GM12878 (cell line): ENCODE results near the gene IFIT2. TPM values are rescaled to one million over a fixed set of nuclear protein-coding genes. Genes with fewer than 3 reads are reported as not detected.
A peak's percentile ranks its signal among the peaks of the same experiment; 100 is the strongest.

Experiments
- ATAC-seq: fragments of 200-7000 bp; cut with Tn5 transposase; 3 replicates; pipeline ENCODE4 v1.9.1; 2020; ENCODE audit warnings: mild to moderate bottlenecking, moderate library complexity
- BruUV-seq: library from RNA; stranded (reverse); fragments of 400-500 nt; replicated peaks from 2 replicates; lab custom pipeline; 2021; lab: Mats Ljungman, UMichigan
- CTCF ChIA-PET: fragments of 300-600 bp; sonication (Branson Sonifier 250); formaldehyde crosslinking; extraction: SDS; loops from one replicate; lab custom pipeline; 2021; ENCODE audit warnings: inconsistent platforms; lab: Yijun Ruan, JAX
- POLR2A ChIA-PET: fragments of 350-600 bp; formaldehyde crosslinking; extraction: SDS; loops from one replicate; lab custom pipeline; 2021; ENCODE audit warnings: inconsistent platforms; lab: Charles Lee
- RAD21 ChIA-PET: fragments of 300-600 bp; sonication (Branson Sonifier 250); formaldehyde crosslinking; loops from one replicate; lab custom pipeline; 2023; ENCODE audit warnings: antibody characterized with exemption; ENCODE audit not compliant: unreplicated experiment; lab: Charles Lee
- SMC1A ChIA-PET: fragments of 300-600 bp; sonication (Branson Sonifier 250); formaldehyde crosslinking; loops from one replicate; lab custom pipeline; 2023; ENCODE audit not compliant: unreplicated experiment, uncharacterized antibody; lab: Charles Lee
- DNase-seq: peaks from one replicate; pipeline ENCODE4 v3.0.0-alpha.2; 2011; ENCODE audit warnings: low read depth, low spot score
- FAIRE-seq: peaks from 3 replicates; lab custom pipeline; 2011; peaks lifted over from hg19 to GRCh38; lab: Jason Lieb, UNC
- H2AFZ ChIP-seq: 2 replicates; pipeline ENCODE4 v1.6.0; 2011; ENCODE audit warnings: low read depth, low read length, control low read depth; ENCODE audit not compliant: control insufficient read depth
- H3K27ac ChIP-seq: 2 replicates; pipeline ENCODE4 v1.5.1; 2011; ENCODE audit warnings: control low read depth; ENCODE audit not compliant: control insufficient read depth, insufficient read depth
- H3K27me3 ChIP-seq, 2 experiments: replicated peaks in 1 of 2; 2 replicates each; pipeline versions ENCODE4 v1.6.0 to v1.6.1; 2011; ENCODE audit warnings: low read length in 1 of 2; ENCODE audit not compliant: control insufficient read depth in 2 of 2, insufficient read depth in 2 of 2
- H3K36me3 ChIP-seq, 2 experiments: 2 replicates each; pipeline ENCODE4 v1.5.1; 2011; ENCODE audit warnings: low read length in 1 of 2; ENCODE audit not compliant: control insufficient read depth in 2 of 2, insufficient read depth in 2 of 2
- H3K4me1 ChIP-seq: 2 replicates; pipeline ENCODE4 v1.6.1; 2011; ENCODE audit warnings: mild to moderate bottlenecking, low read length, moderate library complexity, mixed read lengths; ENCODE audit not compliant: control insufficient read depth, insufficient read depth
- H3K4me2 ChIP-seq: 2 replicates; pipeline ENCODE4 v1.6.0; 2011; ENCODE audit warnings: control low read depth; ENCODE audit not compliant: control insufficient read depth, insufficient read depth
- H3K4me3 ChIP-seq: fragments of 200-600 bp; sonication (generic); 2 replicates; pipeline ENCODE4 v1.5.1; 2016
- H3K79me2 ChIP-seq: 2 replicates; pipeline ENCODE4 v1.6.0; 2011; ENCODE audit warnings: low read length; ENCODE audit not compliant: control insufficient read depth, insufficient read depth
- H3K9ac ChIP-seq: 2 replicates; pipeline ENCODE4 v1.8.0; 2011; ENCODE audit warnings: low read length, control low read depth, mixed read lengths; ENCODE audit not compliant: control insufficient read depth, insufficient read depth
- H3K9me3 ChIP-seq: replicated peaks from 3 replicates; pipeline ENCODE4 v1.5.1; 2011; ENCODE audit warnings: mild to moderate bottlenecking, low read length; ENCODE audit not compliant: control insufficient read depth, insufficient read depth
- H4K20me1 ChIP-seq: 2 replicates; pipeline ENCODE4 v1.6.0; 2011; ENCODE audit not compliant: control insufficient read depth, insufficient read depth
- BCL11A ChIP-seq: IDR thresholded peaks from 2 replicates; pipeline ENCODE4 v1.6.1; 2011; ENCODE audit warnings: low read depth, low read length
- FOS ChIP-seq: IDR thresholded peaks from 3 replicates; pipeline ENCODE4 v1.6.1; 2011; ENCODE audit warnings: borderline replicate concordance; ENCODE audit not compliant: insufficient read length; ENCODE audit errors: extremely low read depth
- GATAD2B ChIP-seq: fragments of 450-650 bp; conservative IDR thresholded peaks from 2 replicates; pipeline ENCODE4 v1.6.1; 2017; ENCODE audit warnings: low read depth, mild to moderate bottlenecking, moderate library complexity
- HDAC6 ChIP-seq: fragments of 200-600 bp; sonication (generic); IDR thresholded peaks from one replicate; pipeline ENCODE4 v1.8.0; 2017; ENCODE audit warnings: antibody characterized with exemption; ENCODE audit not compliant: unreplicated experiment
- MEF2A ChIP-seq: IDR thresholded peaks from 2 replicates; pipeline ENCODE4 v1.6.1; 2011; ENCODE audit warnings: low read depth, mild to moderate bottlenecking, low read length, moderate library complexity; ENCODE audit not compliant: insufficient read depth
- PBX3 ChIP-seq: IDR thresholded peaks from 2 replicates; pipeline ENCODE4 v1.6.1; 2011; ENCODE audit warnings: mild to moderate bottlenecking, low read depth, low read length, moderate library complexity; ENCODE audit not compliant: insufficient replicate concordance
- STAT3 ChIP-seq: IDR thresholded peaks from 2 replicates; pipeline ENCODE4 v1.6.1; 2011; ENCODE audit warnings: low read depth, low read length, improper control_type of control experiment
- SUPT20H ChIP-seq: IDR thresholded peaks from 2 replicates; pipeline ENCODE4 v1.6.1; 2011; ENCODE audit warnings: low read depth, mild to moderate bottlenecking, low read length, moderate library complexity, borderline replicate concordance; ENCODE audit not compliant: control insufficient read depth
- TCF12 ChIP-seq: IDR thresholded peaks from 2 replicates; pipeline ENCODE4 v1.6.1; 2011; ENCODE audit warnings: low read depth, mild to moderate bottlenecking, low read length
- ZBTB11 ChIP-seq: fragments of 450-650 bp; formaldehyde crosslinking; IDR thresholded peaks from 2 replicates; pipeline ENCODE4 v1.5.0; 2022; ENCODE audit warnings: mild to moderate bottlenecking, missing genetic modification characterization
- ZBTB33 ChIP-seq: fragments of 450-650 bp; IDR thresholded peaks from 2 replicates; pipeline ENCODE4 v1.6.1; 2017; ENCODE audit warnings: mild to moderate bottlenecking
- WGBS: methylation state at CpG from one replicate; pipeline ENCODE4 v1.1.6; 2016; ENCODE audit warnings: low lambda C conversion rate; ENCODE audit not compliant: insufficient replicate concordance, insufficient coverage; ENCODE audit errors: missing lambda C conversion rate; 5-methylcytosine and 5-hydroxymethylcytosine counted together
- in situ Hi-C: fragments of 300-500 bp; cut with MboI; formaldehyde crosslinking; loops from 9 replicates; pipeline ENCODE4 v1.14.3; 2018; ENCODE audit warnings: mixed read lengths
- intact Hi-C: fragments of 100-400 bp; cut with micrococcal nuclease; formaldehyde crosslinking; loops from one replicate; pipeline ENCODE4 v1.14.2; 2022; ENCODE audit not compliant: unreplicated experiment
- polyA plus RNA-seq, 11 experiments: library from polyadenylated mRNA; depleted of rRNA in 4 of 11; unstranded in 6 of 11; stranded (reverse) in 5 of 11; fragments of >200 nt; fragmentation: Nextera tagmentation in 4 of 11; fragmentation: Illumina TruSeq in 1 of 11; extraction: Ambion mirVana in 4 of 11; extraction: Trizol in 1 of 11; gene quantifications; 1 replicate in 1 of 11; 2 replicates in 10 of 11; pipeline versions ENCODE4 v1.2.1 to v1.2.3, GENCODE V29; 2011 to 2016; ENCODE audit warnings: inconsistent platforms in 2 of 11, missing spikeins in 2 of 11, low read depth in 1 of 11
- total RNA-seq, 4 experiments: library from RNA; depleted of rRNA in 3 of 4; stranded (reverse); fragments of >200 nt in 3 of 4; fragmentation: Illumina TruSeq in 1 of 4; extraction: Trizol in 1 of 4; gene quantifications; 2 replicates each; pipeline versions ENCODE4 v1.2.1 to v1.2.3, GENCODE V29; 2013 to 2021
- TF ChIP-seq, protein P1 (sequence below): IDR thresholded peaks from 2 replicates; pipeline ENCODE4 v1.6.1; 2012; ENCODE audit warnings: low read depth, low read length, improper control_type of control experiment
- TF ChIP-seq, protein P2 (sequence below): IDR thresholded peaks from 2 replicates; pipeline ENCODE4 v1.6.1; 2012; ENCODE audit warnings: low read depth, low read length, improper control_type of control experiment

The IFIT2 gene
- total and polyA plus RNA-seq, 10 of the 15 experiments (the other 5 are each of a cell fraction or from before 2014, with no cell fraction given) = 5.2 to 14.8 (median 9.7) TPM

GRCh38 chr10:89302625-89303024, 779 bp downstream of the IFIT2 start (continued):
- no peak for TF ChIP-seq TCF12
- no peak for TF ChIP-seq FOS
- no peak for TF ChIP-seq ZBTB33

DNA sequence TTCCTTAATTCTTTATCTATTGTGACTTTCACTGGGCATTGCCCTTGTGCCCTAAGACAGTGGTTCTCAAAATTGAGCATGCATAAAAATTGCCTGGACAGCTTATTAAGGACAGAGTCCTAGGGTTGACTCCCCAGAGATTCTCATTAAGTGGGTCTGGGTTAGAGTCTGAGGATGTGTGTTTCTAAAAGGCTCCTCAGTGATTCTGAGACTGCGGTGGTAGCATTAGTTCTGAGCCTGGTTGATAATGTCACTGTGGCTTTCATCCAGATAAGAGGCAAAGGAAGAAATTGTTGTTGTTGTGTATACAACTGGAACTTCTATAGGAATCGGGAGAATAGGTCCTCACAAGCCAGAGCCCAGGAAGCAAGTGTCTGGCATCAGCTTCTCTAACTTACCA, 1.3 kb downstream of the IFIT2 start:
- Histone ChIP-seq H3K4me1 (peaks cover 3% of the 10 kb centered on the region), H3K27me3 (no peaks in the 10 kb centered on the region), H3K4me3 (peak overlapping the region; percentile 79), H3K36me3 (0 out of 4 replicates have a peak, but pooled peaks cover 0 to 2% of the 10 kb centered on the region in 2 experiments), H3K9me3 (no peaks in the 10 kb centered on the region), H2AFZ (no peak overlapping the region; the same call in 1 of the 2 replicates), H3K27ac (peak overlapping the region; percentile 64; the same call in 1 of the 2 replicates), H3K9ac (peak overlapping the region; percentile 73; the same call in 1 of the 2 replicates), H3K4me2 (peak overlapping the region; percentile 94), H3K79me2 (peaks cover 23% of the 10 kb centered on the region), H4K20me1 (no peaks in the 10 kb centered on the region)
- in situ Hi-C loops (no loop called here), intact Hi-C loops (no loop called here)
- FAIRE-seq (no peak), ATAC-seq (0 out of 3 replicates have a peak, but pooled peaks have one; percentile 14), DNase-seq (no peak)
- 68% methylated on average over 2 of the region's 2 CpGs for WGBS
- ChIA-PET SMC1A (interaction anchor here (0.7 to 9.1 kb wide), 13 partner anchors 10 to 1685 kb away, joined by 3 to 98 read pairs (median 6); partner anchors contain the start of genes IFIT1 and IFIT3), POLR2A (interaction anchor here (1.0 to 1.9 kb wide), 3 partner anchors 66 to 116 kb away, joined by 3 to 9 read pairs (median 5); no protein-coding TSS in a partner anchor), RAD21 (interaction anchor here (0.6 to 6.5 kb wide), 6 partner anchors 20 to 111 kb away, joined by 3 to 68 read pairs (median 4); partner anchors contain the start of genes IFIT1 and IFIT5), CTCF (interaction anchor here (0.8 to 7.4 kb wide), 7 partner anchors 27 to 459 kb away, joined by 3 to 95 read pairs (median 3); partner anchors contain the start of genes IFIT1B and IFIT5)
- no TSS peak for BruUV-seq
- TF ChIP-seq PBX3 = no peak
- no peak for TF ChIP-seq SUPT20H
- TF ChIP-seq ZBTB11 = no peak
- TF ChIP-seq HDAC6 = no peak
- TF ChIP-seq, protein P1, sequence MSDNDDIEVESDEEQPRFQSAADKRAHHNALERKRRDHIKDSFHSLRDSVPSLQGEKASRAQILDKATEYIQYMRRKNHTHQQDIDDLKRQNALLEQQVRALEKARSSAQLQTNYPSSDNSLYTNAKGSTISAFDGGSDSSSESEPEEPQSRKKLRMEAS = no peak
- no peak for TF ChIP-seq GATAD2B
- TF ChIP-seq TCF12 = no peak
- TF ChIP-seq BCL11A = no peak
- TF ChIP-seq STAT3 = no peak
- TF ChIP-seq, protein P2, sequence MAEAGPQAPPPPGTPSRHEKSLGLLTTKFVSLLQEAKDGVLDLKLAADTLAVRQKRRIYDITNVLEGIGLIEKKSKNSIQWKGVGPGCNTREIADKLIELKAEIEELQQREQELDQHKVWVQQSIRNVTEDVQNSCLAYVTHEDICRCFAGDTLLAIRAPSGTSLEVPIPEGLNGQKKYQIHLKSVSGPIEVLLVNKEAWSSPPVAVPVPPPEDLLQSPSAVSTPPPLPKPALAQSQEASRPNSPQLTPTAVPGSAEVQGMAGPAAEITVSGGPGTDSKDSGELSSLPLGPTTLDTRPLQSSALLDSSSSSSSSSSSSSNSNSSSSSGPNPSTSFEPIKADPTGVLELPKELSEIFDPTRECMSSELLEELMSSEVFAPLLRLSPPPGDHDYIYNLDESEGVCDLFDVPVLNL = no peak
- TF ChIP-seq MEF2A = no peak
